NK-92 (cell line): Measurements from ENCODE around the gene SMAD4.
"Not testable (repeated sequence)": the region's sequence is repeated elsewhere in the genome, so short reads cannot be mapped to it uniquely, and the experiment has no call there.

Source experiments
- DNase-seq: peaks from one replicate; lab custom pipeline; 2025; ENCODE audit not compliant: unreplicated experiment; lab: John Stamatoyannopoulos, UW

SMAD4 gene

GRCh38 chr18:51069885-51070284, 39.9 kb downstream of the SMAD4 start:
- no peak for DNase-seq

- DNase-seq = no peak
Observed at GRCh38 chr18:51070545-51070944, 40.5 kb downstream of the SMAD4 start.

GRCh38 chr18:51072586-51073313, 42.7 kb downstream of the SMAD4 start:
- no peak for DNase-seq

- DNase-seq = no peak
Observed at GRCh38 chr18:51074605-51075004, 44.6 kb downstream of the SMAD4 start.

GRCh38 chr18:51076503-51076902, 46.5 kb downstream of the SMAD4 start:
- no peak for DNase-seq

- no peak for DNase-seq
Observed at GRCh38 chr18:51077217-51077616, 47.2 kb downstream of the SMAD4 start.

GRCh38 chr18:51078026-51078425, 48.0 kb downstream of the SMAD4 start:
- DNase-seq = no peak

- no peak for DNase-seq
Observed at GRCh38 chr18:51082571-51083267, 52.7 kb downstream of the SMAD4 start.

- no peak for DNase-seq
Observed at GRCh38 chr18:51083398-51083797, 53.4 kb downstream of the SMAD4 start.

GRCh38 chr18:51088410-51088809, 58.4 kb downstream of the SMAD4 start:
- no peak for DNase-seq

GRCh38 chr18:51089691-51090090, 59.7 kb downstream of the SMAD4 start:
- no peak for DNase-seq

- DNase-seq = no peak
Observed at GRCh38 chr18:51091270-51091669, 61.3 kb downstream of the SMAD4 start.

- DNase-seq = no peak
Observed at GRCh38 chr18:51092117-51092516, 62.1 kb downstream of the SMAD4 start.

GRCh38 chr18:51092967-51093366, 63.0 kb downstream of the SMAD4 start:
- not testable (repeated sequence) for DNase-seq

- no peak for DNase-seq
Observed at GRCh38 chr18:51097021-51097822, 67.2 kb downstream of the SMAD4 start.

GRCh38 chr18:51098082-51098481, 68.1 kb downstream of the SMAD4 start:
- no peak for DNase-seq

- DNase-seq = no peak
Observed at GRCh38 chr18:51098513-51098912, 68.5 kb downstream of the SMAD4 start.

- DNase-seq = no peak
Observed at GRCh38 chr18:51100385-51101120, 70.5 kb downstream of the SMAD4 start.

- no peak for DNase-seq
Observed at GRCh38 chr18:51107082-51107481, 77.1 kb downstream of the SMAD4 start.

GRCh38 chr18:51107598-51108305, 77.7 kb downstream of the SMAD4 start:
- DNase-seq = no peak
